WTC11 (cell line): ENCODE results near the gene HS3ST4. TPM values are rescaled to one million over a fixed set of nuclear protein-coding genes. Genes with fewer than 3 reads are reported as not detected.

Source experiments
- ATAC-seq: fragments of 200-7000 bp; cut with Tn5 transposase; 2 replicates; pipeline ENCODE4 v1.10.0; 2021; ENCODE audit warnings: mild to moderate bottlenecking, moderate library complexity
- CTCF ChIA-PET: fragments of 300-600 bp; sonication (Branson Sonifier 250); formaldehyde crosslinking; loops from one replicate; lab custom pipeline; 2021; ENCODE audit warnings: antibody characterized with exemption; lab: Charles Lee
- POLR2A ChIA-PET: fragments of 350-600 bp; sonication (Branson Sonifier 250); formaldehyde crosslinking; loops from one replicate; lab custom pipeline; 2021; ENCODE audit warnings: antibody characterized with exemption; lab: Charles Lee
- DNase-seq: peaks from one replicate; pipeline ENCODE4 v3.0.0; 2021; ENCODE audit warnings: low spot score
- H3K27ac Mint-ChIP-seq: 2 replicates; pipeline ENCODE4 v1.8.0; 2021; ENCODE audit warnings: mixed read lengths
- H3K27me3 Mint-ChIP-seq: 2 replicates; pipeline ENCODE4 v1.8.0; 2021; ENCODE audit warnings: low read depth, mild to moderate bottlenecking, moderate library complexity, mixed read lengths
- H3K36me3 Mint-ChIP-seq: 2 replicates; pipeline ENCODE4 v1.8.0; 2021; ENCODE audit warnings: mixed read lengths
- H3K4me1 Mint-ChIP-seq: 2 replicates; pipeline ENCODE4 v1.8.0; 2022; ENCODE audit warnings: mixed read lengths
- H3K4me3 Mint-ChIP-seq: 2 replicates; pipeline ENCODE4 v1.8.0; 2021; ENCODE audit warnings: mild to moderate bottlenecking, moderate library complexity, mixed read lengths
- H3K9me3 Mint-ChIP-seq: 2 replicates; pipeline ENCODE4 v1.8.0; 2021; ENCODE audit warnings: mixed read lengths
- ATF1 ChIP-seq: sonication (generic); formaldehyde crosslinking; IDR thresholded peaks from 2 replicates; pipeline ENCODE4 v1.8.1; 2023; ENCODE audit warnings: mild to moderate bottlenecking, moderate library complexity, missing genetic modification reagents
- JUN ChIP-seq: sonication (generic); formaldehyde crosslinking; IDR thresholded peaks from 2 replicates; pipeline ENCODE4 v1.8.0; 2023; ENCODE audit warnings: mild to moderate bottlenecking, missing genetic modification reagents
- NR1H2 ChIP-seq: sonication (generic); formaldehyde crosslinking; IDR thresholded peaks from 2 replicates; pipeline ENCODE4 v1.9.0; 2021; ENCODE audit warnings: mild to moderate bottlenecking, moderate library complexity, missing genetic modification reagents
- NR2C2 ChIP-seq: sonication (generic); formaldehyde crosslinking; IDR thresholded peaks from 2 replicates; pipeline ENCODE4 v1.8.0; 2022; ENCODE audit warnings: mild to moderate bottlenecking, missing genetic modification reagents
- SMAD3 ChIP-seq: sonication (generic); formaldehyde crosslinking; IDR thresholded peaks from 2 replicates; pipeline ENCODE4 v1.8.0; 2022; ENCODE audit warnings: missing genetic modification reagents, mild to moderate bottlenecking, borderline replicate concordance
- SOX15 ChIP-seq: fragments of 250-450 bp; sonication (Bioruptor Pico); IDR thresholded peaks from 2 replicates; pipeline ENCODE4 v1.9.0; 2021; ENCODE audit warnings: mild to moderate bottlenecking
- TEAD1 ChIP-seq: sonication (generic); formaldehyde crosslinking; IDR thresholded peaks from 2 replicates; pipeline ENCODE4 v1.8.0; 2022; ENCODE audit warnings: mild to moderate bottlenecking, missing genetic modification reagents
- TP53 ChIP-seq: sonication (generic); formaldehyde crosslinking; IDR thresholded peaks from 2 replicates; pipeline ENCODE4 v1.8.1; 2023; ENCODE audit warnings: mild to moderate bottlenecking, missing genetic modification reagents
- ZNF232 ChIP-seq: sonication (generic); formaldehyde crosslinking; IDR thresholded peaks from 2 replicates; pipeline ENCODE4 v1.8.0; 2022; ENCODE audit warnings: mild to moderate bottlenecking, missing genetic modification reagents
- total RNA-seq: library from RNA; stranded (reverse); gene quantifications from 3 replicates; pipeline ENCODE4 v1.2.3, GENCODE V29; 2021
- TF ChIP-seq, protein P1 (sequence below): sonication (generic); formaldehyde crosslinking; conservative IDR thresholded peaks from 2 replicates; pipeline ENCODE4 v1.8.1; 2023; ENCODE audit warnings: mild to moderate bottlenecking, low read depth, missing genetic modification reagents, moderate library complexity
- TF ChIP-seq, protein P2 (sequence below): fragments of 250-450 bp; sonication (Bioruptor Pico); IDR thresholded peaks from 2 replicates; pipeline ENCODE4 v1.9.0; 2021; ENCODE audit warnings: mild to moderate bottlenecking
- TF ChIP-seq, protein P3 (sequence below): sonication (generic); formaldehyde crosslinking; IDR thresholded peaks from 2 replicates; pipeline ENCODE4 v1.8.0; 2022; ENCODE audit warnings: mild to moderate bottlenecking, missing genetic modification reagents
- TF ChIP-seq, protein P4 (sequence below): sonication (generic); formaldehyde crosslinking; IDR thresholded peaks from 2 replicates; pipeline ENCODE4 v1.8.1; 2023; ENCODE audit warnings: mild to moderate bottlenecking, missing genetic modification reagents, moderate library complexity
- TF ChIP-seq, protein P5 (sequence below): sonication (generic); formaldehyde crosslinking; IDR thresholded peaks from 2 replicates; pipeline ENCODE4 v1.8.1; 2023; ENCODE audit warnings: mild to moderate bottlenecking, missing genetic modification reagents, moderate library complexity
- TF ChIP-seq, protein P6 (sequence below): fragments of 250-450 bp; sonication (Bioruptor Pico); IDR thresholded peaks from 2 replicates; pipeline ENCODE4 v1.9.0; 2021; ENCODE audit warnings: mild to moderate bottlenecking, borderline replicate concordance
- TF ChIP-seq, protein P7 (sequence below): sonication (generic); formaldehyde crosslinking; IDR thresholded peaks from 2 replicates; pipeline ENCODE4 v1.8.0; 2023; ENCODE audit warnings: mild to moderate bottlenecking, missing genetic modification reagents
- TF ChIP-seq, protein P8 (sequence below): sonication (generic); formaldehyde crosslinking; IDR thresholded peaks from 2 replicates; pipeline ENCODE4 v1.8.0; 2022; ENCODE audit warnings: mild to moderate bottlenecking, missing genetic modification reagents
- TF ChIP-seq, protein P9 (sequence below): sonication (generic); formaldehyde crosslinking; IDR thresholded peaks from 2 replicates; pipeline ENCODE4 v1.8.1; 2022; ENCODE audit warnings: mild to moderate bottlenecking, missing genetic modification reagents, moderate library complexity, borderline replicate concordance

HS3ST4 gene
- total RNA-seq, 1 experiment from 2014 or later = 5.4 TPM

DNA sequence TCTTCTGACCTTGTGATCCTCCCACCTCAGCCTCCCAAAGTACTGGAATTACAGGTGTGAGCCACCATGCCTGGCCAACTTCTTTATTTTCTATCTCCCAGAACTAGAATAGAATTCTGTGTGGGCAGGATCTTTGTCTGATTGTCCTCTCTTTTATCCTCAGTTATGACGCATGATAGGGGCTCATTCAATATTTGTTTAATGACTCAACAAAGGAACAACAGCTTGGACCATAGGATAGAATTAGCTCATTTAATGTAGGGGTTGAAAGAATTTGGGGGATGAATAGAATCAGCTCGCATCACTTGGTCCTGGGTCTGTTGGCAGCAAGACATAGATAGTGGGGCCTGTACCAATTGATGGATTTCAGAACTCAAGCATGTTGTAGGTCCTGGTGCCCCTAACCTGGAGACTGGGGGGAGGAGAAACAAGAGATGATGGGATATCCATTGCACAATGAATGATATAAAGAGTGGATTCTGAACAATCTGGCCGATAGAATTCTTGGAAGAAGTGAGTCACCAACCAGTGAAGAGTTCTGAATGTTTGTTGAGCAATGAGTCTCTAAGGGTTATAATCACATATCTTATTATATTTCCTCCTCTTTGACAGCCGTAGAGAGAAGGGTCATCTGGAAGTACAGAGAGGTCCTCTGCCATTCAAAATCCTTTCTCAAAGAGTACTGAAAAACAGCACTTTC is 250.2 kb downstream of the HS3ST4 start (continued):
- TF ChIP-seq, protein P1, sequence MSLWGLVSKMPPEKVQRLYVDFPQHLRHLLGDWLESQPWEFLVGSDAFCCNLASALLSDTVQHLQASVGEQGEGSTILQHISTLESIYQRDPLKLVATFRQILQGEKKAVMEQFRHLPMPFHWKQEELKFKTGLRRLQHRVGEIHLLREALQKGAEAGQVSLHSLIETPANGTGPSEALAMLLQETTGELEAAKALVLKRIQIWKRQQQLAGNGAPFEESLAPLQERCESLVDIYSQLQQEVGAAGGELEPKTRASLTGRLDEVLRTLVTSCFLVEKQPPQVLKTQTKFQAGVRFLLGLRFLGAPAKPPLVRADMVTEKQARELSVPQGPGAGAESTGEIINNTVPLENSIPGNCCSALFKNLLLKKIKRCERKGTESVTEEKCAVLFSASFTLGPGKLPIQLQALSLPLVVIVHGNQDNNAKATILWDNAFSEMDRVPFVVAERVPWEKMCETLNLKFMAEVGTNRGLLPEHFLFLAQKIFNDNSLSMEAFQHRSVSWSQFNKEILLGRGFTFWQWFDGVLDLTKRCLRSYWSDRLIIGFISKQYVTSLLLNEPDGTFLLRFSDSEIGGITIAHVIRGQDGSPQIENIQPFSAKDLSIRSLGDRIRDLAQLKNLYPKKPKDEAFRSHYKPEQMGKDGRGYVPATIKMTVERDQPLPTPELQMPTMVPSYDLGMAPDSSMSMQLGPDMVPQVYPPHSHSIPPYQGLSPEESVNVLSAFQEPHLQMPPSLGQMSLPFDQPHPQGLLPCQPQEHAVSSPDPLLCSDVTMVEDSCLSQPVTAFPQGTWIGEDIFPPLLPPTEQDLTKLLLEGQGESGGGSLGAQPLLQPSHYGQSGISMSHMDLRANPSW (CRISPR knock-in tag) = no peak
- TF ChIP-seq, protein P2, sequence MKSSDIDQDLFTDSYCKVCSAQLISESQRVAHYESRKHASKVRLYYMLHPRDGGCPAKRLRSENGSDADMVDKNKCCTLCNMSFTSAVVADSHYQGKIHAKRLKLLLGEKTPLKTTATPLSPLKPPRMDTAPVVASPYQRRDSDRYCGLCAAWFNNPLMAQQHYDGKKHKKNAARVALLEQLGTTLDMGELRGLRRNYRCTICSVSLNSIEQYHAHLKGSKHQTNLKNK = no peak
- TF ChIP-seq SOX15 (CRISPR knock-in tag) = no peak
- no peak for TF ChIP-seq SMAD3 (CRISPR knock-in tag)
- TF ChIP-seq, protein P3, sequence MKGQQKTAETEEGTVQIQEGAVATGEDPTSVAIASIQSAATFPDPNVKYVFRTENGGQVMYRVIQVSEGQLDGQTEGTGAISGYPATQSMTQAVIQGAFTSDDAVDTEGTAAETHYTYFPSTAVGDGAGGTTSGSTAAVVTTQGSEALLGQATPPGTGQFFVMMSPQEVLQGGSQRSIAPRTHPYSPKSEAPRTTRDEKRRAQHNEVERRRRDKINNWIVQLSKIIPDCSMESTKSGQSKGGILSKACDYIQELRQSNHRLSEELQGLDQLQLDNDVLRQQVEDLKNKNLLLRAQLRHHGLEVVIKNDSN (CRISPR knock-in tag) = no peak
- TF ChIP-seq NR2C2 (CRISPR knock-in tag) = no peak
- TF ChIP-seq ATF1 (CRISPR knock-in tag) = no peak
- TF ChIP-seq, protein P4, sequence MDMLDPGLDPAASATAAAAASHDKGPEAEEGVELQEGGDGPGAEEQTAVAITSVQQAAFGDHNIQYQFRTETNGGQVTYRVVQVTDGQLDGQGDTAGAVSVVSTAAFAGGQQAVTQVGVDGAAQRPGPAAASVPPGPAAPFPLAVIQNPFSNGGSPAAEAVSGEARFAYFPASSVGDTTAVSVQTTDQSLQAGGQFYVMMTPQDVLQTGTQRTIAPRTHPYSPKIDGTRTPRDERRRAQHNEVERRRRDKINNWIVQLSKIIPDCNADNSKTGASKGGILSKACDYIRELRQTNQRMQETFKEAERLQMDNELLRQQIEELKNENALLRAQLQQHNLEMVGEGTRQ (CRISPR knock-in tag) = no peak

DNA sequence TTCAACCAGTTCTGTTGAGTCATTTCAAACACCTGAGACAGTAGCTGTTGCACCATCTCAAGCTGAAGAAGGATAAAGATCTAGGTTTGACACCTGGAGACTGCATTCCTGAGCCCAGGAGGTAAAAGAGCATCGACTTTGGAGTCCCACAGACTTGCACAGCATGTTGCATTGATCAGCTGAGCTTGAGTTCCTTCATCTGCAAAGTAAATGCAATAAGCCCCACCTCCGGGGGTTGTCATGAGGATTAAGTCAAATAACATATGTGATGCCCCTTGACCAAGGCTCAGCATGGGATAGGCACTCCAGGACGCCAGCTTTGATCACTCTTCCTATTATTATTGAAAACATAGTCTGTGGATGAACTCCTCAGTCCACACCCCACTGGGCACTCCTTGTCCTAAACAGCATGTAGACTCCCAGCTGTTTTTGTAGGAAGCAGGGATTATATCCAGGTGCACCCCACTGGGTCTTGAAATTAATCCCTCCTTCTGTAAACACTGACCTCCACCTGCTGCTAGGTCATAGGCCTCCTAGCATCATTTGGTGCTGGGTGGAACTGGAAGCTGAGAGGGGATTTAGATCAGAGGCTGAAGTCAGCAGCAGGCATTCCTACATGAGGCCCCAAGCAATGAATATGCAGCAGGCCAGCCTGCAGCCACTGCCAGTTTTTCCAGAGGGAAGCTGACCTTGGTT is 259.0 kb downstream of the HS3ST4 start:
- H3K4me1 Mint-ChIP-seq = peaks cover 21% of the 10 kb centered on the region
- peak; percentile 77 for DNase-seq
- H3K27me3 Mint-ChIP-seq = peaks cover 48% of the 10 kb centered on the region
- no peak overlapping the region for H3K4me3 Mint-ChIP-seq
- POLR2A ChIA-PET = interaction anchor here (0.6 to 0.7 kb wide), 2 partner anchors 95 to 1159 kb away, joined by 3 to 9 read pairs; no protein-coding TSS in a partner anchor
- peak; percentile 91 for ATAC-seq
- H3K9me3 Mint-ChIP-seq = peaks cover 19% of the 10 kb centered on the region
- H3K27ac Mint-ChIP-seq = no peak overlapping the region
- CTCF ChIA-PET = interaction anchor here (1.0 to 1.5 kb wide), 4 partner anchors 36 to 1159 kb away, joined by 3 to 6 read pairs (median 4); no protein-coding TSS in a partner anchor
- peaks cover 18% of the 10 kb centered on the region for H3K36me3 Mint-ChIP-seq
- TF ChIP-seq, protein P5, sequence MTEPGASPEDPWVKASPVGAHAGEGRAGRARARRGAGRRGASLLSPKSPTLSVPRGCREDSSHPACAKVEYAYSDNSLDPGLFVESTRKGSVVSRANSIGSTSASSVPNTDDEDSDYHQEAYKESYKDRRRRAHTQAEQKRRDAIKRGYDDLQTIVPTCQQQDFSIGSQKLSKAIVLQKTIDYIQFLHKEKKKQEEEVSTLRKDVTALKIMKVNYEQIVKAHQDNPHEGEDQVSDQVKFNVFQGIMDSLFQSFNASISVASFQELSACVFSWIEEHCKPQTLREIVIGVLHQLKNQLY (CRISPR knock-in tag) = no peak
- TF ChIP-seq, protein P6, sequence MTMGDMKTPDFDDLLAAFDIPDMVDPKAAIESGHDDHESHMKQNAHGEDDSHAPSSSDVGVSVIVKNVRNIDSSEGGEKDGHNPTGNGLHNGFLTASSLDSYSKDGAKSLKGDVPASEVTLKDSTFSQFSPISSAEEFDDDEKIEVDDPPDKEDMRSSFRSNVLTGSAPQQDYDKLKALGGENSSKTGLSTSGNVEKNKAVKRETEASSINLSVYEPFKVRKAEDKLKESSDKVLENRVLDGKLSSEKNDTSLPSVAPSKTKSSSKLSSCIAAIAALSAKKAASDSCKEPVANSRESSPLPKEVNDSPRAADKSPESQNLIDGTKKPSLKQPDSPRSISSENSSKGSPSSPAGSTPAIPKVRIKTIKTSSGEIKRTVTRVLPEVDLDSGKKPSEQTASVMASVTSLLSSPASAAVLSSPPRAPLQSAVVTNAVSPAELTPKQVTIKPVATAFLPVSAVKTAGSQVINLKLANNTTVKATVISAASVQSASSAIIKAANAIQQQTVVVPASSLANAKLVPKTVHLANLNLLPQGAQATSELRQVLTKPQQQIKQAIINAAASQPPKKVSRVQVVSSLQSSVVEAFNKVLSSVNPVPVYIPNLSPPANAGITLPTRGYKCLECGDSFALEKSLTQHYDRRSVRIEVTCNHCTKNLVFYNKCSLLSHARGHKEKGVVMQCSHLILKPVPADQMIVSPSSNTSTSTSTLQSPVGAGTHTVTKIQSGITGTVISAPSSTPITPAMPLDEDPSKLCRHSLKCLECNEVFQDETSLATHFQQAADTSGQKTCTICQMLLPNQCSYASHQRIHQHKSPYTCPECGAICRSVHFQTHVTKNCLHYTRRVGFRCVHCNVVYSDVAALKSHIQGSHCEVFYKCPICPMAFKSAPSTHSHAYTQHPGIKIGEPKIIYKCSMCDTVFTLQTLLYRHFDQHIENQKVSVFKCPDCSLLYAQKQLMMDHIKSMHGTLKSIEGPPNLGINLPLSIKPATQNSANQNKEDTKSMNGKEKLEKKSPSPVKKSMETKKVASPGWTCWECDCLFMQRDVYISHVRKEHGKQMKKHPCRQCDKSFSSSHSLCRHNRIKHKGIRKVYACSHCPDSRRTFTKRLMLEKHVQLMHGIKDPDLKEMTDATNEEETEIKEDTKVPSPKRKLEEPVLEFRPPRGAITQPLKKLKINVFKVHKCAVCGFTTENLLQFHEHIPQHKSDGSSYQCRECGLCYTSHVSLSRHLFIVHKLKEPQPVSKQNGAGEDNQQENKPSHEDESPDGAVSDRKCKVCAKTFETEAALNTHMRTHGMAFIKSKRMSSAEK (CRISPR knock-in tag) = no peak
- TF ChIP-seq TEAD1 (CRISPR knock-in tag) (peak; percentile 21), NR1H2 (no peak), JUN (CRISPR knock-in tag) (no peak), ZNF232 (CRISPR knock-in tag) (0 out of 2 replicates have a peak, but pooled peaks have one; percentile 13), TP53 (CRISPR knock-in tag) (no peak)
- TF ChIP-seq, protein P3 (CRISPR knock-in tag) = no peak
- TF ChIP-seq, protein P7, sequence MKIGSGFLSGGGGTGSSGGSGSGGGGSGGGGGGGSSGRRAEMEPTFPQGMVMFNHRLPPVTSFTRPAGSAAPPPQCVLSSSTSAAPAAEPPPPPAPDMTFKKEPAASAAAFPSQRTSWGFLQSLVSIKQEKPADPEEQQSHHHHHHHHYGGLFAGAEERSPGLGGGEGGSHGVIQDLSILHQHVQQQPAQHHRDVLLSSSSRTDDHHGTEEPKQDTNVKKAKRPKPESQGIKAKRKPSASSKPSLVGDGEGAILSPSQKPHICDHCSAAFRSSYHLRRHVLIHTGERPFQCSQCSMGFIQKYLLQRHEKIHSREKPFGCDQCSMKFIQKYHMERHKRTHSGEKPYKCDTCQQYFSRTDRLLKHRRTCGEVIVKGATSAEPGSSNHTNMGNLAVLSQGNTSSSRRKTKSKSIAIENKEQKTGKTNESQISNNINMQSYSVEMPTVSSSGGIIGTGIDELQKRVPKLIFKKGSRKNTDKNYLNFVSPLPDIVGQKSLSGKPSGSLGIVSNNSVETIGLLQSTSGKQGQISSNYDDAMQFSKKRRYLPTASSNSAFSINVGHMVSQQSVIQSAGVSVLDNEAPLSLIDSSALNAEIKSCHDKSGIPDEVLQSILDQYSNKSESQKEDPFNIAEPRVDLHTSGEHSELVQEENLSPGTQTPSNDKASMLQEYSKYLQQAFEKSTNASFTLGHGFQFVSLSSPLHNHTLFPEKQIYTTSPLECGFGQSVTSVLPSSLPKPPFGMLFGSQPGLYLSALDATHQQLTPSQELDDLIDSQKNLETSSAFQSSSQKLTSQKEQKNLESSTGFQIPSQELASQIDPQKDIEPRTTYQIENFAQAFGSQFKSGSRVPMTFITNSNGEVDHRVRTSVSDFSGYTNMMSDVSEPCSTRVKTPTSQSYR = peak; percentile 69; the same call in 1 of the 2 replicates
- TF ChIP-seq, protein P8, sequence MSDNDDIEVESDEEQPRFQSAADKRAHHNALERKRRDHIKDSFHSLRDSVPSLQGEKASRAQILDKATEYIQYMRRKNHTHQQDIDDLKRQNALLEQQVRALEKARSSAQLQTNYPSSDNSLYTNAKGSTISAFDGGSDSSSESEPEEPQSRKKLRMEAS (CRISPR knock-in tag) = no peak
- TF ChIP-seq, protein P9, sequence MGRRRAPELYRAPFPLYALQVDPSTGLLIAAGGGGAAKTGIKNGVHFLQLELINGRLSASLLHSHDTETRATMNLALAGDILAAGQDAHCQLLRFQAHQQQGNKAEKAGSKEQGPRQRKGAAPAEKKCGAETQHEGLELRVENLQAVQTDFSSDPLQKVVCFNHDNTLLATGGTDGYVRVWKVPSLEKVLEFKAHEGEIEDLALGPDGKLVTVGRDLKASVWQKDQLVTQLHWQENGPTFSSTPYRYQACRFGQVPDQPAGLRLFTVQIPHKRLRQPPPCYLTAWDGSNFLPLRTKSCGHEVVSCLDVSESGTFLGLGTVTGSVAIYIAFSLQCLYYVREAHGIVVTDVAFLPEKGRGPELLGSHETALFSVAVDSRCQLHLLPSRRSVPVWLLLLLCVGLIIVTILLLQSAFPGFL (CRISPR knock-in tag) = no peak
